ENCODE results near the gene KCNB1.

The KCNB1 gene

DNA sequence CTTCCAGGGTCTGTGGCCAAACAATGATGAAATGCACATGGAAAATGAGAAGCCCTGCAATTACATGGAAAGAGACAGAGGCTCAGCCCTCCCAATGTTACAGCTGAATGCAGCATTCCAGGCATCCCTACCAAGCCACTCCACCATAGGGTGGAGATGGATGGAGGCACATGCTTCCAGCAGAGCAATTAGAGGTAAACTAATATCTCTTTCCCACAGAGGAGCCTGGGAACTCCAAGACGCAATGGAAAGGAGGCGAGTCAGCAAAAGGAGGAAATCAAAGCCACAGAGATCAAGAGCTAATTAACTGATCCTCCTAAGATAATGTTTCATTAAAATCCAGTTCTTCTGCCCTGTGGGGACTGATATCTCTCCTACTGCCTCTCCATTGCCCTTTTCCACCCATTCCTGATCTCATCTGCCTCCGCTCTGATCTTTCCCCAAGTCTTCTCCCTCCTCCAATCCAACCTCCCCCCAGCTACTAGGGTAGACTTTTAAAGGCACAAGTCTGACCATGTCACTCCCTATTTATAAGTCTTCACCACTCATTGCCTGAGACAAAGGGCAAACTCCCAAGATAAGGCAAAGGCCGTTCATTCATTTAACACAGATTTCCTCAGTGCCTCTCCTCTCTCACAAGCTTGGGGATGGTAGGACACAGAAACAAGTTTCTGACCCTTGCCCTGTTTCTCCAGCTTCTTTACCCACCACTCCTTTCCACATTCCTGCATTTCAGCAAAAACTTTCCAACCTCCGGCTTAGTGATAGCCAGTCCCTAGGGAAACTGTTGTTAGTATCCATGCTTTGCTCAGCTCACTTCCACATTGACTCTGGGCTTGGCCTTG, 14.3 kb upstream of the KCNB1 start:
- DNase-seq = no peak

DNA sequence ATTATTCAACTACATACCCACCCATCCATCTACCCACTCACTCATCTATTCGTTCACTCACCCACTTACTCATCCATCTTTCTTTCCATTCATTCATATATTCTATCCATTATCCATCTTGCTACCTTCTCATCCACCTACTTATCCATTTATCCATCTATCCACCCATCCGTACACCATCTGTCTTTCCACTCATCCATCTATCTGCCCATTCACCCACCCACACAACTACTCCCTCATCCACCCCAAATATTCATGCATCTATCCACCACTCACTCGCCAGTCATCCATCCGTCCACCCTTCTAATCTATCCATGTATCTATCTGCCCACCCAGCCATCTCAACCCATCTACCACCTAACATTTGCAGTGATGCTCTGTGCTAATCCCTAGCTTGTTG, 13.6 kb upstream of the KCNB1 start:
- DNase-seq = no peak

DNA sequence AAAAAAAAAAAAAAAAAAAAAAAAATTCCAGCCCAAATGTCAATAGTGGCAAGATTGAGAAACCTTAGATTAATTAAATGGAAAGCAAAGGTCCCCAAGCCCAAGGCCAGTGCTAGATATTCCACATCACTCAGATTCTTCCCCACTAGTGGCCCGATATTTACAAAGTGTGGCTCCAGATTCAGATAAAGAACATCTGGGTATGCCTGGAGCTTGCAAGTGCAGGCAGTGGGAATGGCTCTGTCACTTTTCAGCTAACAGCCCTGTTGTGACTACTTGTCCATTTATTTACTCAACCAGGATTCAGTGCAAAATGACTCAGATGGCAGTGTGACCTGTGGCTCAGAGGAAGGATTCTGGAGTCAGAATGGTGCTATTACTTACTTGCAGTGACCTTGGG, 8.2 kb upstream of the KCNB1 start:
- DNase-seq = no peak

DNA sequence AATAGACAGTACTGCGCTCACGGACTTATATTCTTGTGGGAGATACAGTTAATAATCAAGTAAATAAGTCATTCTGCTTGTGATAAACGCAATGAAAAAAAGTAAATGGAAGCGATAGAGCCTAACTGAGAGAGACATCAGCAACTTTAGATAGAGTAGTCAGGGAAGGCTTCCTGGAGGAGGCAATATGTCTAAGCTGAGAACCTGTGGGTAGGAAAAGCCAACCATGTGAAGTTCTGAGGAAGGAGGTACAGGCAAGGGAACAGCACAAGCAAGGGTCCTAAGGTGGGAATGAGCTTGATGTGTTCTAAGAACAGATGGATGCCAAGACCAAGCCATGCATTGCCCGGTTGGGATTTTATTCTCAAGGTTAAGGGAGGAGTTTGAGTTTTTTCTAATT, 7.2 kb upstream of the KCNB1 start:
- DNase-seq = no peak

DNA sequence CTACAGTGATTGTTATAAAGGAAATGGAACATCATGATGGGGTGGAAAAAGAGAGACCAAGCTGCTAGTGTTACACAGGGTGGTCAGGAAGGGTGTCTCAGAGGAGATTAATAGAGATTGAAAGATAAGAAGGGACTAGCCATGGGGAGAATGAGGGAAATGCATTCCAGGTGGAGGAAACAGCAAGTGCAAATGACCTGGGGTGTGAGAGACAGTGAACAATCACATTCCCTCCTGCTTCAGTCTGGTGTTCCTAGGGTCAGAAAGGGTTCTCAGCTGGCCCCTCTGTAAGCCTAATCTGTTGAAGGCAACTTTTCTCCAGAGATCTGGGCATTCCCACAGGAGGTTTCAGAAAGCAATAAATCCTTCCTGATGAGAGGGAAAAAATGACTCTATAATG, 3.6 kb upstream of the KCNB1 start:
- DNase-seq = no peak

DNA sequence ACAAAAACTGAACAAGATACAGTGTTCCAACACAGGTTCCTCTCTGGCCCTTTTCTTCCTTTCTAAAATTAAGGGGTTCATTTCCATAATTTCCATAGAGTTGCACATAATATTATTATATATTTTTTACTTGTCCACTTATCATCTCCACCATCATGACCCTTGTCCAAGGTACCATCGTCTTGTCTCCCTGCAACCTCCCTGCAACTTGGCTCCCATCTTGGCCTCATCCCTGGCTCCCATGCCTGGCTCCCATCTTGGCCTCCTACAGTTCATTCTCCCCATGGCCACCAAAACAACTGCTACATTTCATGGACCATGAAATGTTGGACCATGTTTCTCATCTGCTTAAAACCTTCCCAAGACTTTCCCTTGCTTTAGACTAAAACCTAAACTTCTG, 3.1 kb upstream of the KCNB1 start:
- DNase-seq = no peak

DNA sequence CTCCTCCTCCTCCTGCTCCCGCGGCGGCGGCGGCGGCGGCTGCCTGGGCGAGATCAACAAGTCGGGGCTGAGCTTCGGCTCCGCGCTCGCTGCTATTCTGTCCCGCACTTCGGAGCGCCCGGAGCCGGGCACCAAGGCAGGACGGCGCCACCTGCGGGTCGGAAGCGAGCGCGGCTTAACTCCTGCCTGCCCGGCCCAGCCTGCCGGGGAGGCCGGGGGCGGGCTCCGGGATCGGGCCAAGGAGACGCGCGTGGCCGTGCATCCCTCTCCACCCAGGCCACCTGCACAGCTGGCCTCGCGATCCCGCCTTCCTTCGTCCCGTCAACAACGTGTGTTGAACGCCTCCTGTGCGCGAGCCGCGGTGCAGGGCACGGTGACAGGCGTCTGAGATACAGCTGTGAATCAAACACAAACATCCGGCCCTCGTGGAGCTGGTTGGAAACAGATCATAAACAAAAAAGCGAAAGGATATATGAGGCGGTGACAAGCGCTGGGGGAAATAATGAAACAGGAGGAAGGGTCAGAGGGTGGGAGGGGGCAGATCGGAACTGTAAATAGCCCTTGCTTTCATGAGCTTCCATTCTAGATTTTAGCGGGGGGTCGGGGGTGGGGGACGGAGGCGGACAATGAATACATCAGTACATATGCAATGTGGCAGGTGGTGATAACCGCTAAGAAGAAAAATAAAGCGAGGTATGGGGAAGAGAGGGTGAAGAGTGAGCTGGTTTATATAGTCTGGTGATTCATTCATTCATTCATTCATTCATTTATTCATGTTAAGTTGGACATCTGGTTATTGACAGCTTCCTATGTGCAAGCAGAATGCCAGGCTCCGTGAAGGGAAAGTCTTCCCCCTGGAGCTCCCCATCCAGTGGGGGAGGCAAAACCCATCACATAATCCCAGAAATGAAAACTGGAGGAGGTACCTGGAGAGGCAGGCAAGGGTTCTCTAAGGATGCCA, 2.0 kb upstream of the KCNB1 start:
- DNase-seq = peak; percentile 14

DNA sequence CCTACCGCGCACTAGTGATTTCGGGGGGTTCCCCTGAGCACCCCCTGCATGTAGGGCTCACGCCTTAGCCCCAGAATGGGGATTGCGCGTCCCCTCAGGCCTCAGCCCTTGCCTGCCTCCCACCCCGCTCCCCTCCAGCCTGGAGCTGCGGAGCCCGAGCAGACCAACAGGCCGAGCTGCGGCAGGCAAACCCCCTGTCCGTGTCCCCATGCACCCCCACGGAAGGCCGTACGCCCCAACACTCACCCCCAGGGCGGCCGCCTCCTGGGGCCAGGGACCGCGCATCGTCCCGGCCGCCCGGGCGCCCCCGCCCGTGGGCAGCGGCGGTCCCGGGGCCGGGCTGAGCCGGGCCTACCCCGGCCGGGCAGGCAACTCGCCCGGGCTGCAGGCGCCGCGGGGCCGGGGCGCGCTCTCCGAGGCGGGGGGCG, 1.2 kb upstream of the KCNB1 start:
- DNase-seq = no peak

DNA sequence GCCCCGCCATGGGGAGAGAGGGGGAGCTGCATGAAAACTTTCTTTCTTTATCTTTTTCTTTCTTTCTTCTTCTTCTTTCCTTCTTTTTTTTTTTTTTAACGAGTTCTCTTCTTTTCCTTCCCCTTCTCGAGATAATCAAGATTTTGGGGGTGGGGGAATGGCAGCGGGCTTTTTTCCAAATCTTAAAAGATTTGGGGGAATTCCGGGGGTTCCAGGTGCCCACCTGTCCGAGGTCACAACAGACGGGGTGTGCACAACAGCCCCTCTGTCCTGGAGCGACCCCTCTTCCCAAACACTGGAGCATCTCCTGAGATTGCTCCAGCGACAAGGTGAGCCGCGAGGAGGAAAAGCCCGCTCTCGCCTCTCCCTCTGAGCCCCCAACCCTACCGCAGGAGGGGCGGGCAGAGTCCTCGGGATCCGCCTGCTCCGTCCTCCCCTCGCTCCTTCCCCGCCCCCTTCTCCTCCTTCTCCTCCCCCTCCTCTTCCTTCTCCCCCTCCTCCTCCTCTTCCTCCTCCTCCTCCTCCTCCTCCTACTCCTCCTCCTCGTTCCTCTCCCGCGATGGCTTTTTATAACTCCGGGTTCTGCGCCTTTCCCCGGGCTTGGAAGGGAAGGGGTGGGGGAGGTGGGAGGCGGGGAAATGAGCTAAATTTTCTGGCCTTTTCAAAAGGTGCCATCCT, 689 bp upstream of the KCNB1 start:
- no peak for DNase-seq

DNA sequence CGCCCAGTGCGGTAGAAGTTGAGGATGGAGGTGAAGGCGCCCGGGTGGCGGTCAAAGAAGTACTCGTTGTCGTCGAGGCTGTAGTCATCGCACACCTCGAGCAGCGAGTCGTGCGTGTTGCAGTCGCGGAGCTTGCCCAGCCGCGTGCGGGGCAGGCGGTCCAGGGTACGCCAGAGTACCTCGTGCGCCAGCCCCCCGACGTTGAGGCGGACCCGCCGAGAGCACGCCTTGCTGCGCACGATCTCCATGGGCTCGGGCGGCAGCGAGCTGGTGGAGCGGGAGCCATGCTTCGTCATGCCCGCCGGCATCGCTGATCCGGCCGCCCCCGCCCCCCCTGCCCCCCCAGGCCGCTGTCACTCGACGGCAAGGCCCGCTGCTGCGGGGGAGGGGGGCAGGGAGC, 295 bp downstream of the KCNB1 start:
- DNase-seq = no peak

DNA sequence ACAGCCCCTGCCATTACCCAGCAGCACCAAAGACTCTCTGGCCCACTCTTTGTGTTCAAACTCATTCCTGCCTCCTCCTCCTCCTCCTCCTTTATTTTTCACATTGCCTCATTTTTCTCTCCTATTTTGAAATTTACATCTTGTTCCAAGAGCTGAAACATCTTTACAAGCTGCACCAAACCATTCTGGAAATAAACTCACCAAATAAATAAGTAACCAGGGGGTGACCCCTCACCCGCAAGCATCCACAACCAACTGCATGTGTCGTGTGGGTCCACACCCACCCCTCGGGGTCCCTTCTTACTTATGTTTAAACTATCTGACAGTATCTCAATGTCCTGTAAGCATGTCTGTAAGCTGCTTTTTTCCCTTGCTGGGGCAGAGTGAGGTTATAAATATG, 1.4 kb downstream of the KCNB1 start:
- no peak for DNase-seq

DNA sequence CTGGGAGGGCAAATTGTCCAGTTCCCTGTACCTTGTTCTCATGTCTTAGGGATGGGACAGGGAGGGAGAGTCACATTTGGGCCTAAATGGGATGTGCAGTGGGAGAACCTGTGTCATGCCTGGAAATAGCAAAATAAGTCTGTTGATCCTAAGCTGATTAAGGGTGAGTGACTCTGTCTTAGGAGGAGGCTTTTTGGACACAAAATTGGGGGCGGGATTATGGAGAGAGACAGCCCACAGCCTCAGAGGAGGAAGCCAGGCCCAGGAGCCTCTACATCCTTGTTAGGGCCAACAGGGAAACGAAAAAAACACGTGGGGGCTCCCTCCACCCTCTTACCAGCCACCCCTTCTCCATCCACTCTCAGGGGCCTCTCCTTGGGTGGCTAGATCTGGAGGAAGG, 2.2 kb downstream of the KCNB1 start:
- no peak for DNase-seq

DNA sequence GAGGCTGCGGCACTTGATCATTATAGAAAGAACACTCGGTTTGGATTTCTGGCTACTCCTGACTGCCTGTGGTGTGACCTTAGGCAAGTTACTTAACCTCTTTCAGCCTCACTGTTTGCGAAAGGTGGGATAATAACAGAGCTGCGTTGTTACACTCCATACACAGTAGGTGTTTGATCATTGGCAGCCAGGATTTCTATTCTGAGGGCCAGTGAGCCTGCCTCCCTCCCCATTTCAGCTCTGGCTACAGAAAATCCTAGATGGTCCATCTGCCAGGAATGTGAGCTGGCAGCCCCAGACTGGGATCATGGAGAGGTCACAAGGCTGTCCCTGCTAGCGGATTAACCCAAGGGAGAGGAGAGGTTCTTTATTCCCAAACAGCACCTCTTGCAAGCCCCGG, 2.7 kb downstream of the KCNB1 start:
- DNase-seq = no peak

DNA sequence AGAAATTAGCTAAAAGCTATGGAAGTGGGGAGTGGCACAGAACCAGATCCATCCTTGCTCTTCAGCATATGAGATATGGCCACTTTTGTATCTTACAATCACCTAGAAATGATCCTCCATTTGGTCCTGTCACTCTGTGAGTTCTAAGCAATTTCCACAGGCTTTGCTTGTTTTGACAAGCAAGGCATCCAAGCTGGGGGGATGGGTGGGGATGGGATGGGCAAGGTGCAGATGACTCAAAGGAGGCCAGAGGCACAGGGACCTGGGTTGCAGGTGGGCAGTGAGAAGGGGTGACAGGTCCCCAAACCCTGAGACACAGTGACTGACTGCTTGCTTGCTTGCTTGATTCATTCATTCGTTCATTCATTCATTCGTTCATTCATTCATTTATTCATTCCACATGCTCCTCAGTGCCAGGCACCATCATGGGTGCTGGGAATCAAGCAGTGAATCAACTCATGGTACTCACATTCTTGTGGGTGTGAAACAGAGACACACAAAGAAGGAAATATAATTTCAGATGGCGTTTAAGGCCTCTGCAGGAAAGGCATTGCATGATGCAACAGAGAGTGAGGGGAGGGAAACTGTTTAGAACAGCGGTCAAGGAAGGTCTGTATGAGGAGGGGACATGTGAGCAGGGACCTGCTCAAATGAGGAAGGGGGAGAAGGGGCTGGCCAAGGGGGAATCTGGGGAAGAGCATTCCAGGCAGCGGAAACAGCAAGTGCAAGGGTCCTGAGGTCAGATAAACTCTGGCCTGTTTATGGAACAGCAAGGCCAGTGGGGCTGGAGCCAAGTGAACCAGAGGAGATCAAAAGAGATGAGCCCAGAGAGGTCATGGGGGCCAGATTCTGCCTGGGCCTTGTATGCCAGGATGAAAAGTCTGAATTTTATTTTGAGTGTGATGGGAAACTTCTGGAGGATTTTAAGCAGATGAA, 3.4 kb downstream of the KCNB1 start:
- DNase-seq = no peak

DNA sequence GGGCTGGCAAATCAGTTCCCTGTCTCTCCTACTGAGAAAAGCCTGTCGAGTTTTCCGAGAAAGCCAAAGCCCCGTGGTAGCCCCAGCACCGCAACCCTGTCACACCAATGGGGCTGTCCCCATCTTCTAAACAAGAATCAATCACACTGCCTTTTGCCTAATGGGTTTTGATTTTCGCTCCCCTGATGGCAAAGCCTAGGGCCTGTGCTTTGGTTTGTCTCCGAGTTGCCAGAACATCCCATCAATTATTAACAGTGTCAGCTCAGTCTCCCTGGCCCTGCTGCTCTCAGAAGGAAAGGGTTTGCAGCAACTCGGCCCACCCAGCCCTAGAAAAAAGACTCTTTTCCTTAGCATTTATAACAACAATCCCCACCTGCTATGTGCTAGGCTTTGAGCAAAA, 4.2 kb downstream of the KCNB1 start:
- no peak for DNase-seq

DNA sequence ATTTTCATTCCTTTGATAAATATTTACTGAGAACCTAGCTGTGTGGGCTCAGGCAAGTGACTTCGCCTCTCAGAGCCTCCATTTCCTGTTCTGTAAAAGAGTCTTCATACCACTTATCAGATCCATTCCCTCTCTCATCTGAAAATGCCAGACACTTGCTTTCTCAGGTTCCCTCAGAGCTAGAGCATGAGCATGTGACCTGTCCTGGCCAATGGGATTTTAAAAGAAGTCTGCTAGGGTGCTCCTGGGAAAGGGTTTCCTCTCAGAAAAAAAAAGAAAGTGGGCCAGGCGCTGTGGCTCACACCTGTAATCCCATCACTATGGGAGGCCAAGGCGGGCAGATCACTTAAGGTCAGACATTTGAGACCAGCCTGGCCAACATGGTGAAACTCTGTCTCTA, 5.3 kb downstream of the KCNB1 start:
- no peak for DNase-seq

DNA sequence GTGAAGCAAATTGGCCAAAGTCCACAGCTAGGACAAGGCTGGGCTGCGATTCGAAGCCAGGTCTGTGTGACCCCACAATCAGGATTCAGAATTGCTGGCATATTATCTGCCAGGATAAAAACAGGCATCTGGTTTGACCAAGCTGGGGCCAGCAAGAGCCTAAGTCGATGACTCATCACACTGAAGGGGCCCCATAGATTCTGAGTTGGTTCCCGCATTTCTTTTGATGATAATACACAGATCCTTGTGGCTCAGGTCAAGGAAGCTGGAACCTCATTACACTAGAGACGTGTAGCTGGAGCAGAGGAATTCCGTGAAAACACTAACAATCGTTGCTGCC, 6.5 kb downstream of the KCNB1 start:
- no peak for DNase-seq

DNA sequence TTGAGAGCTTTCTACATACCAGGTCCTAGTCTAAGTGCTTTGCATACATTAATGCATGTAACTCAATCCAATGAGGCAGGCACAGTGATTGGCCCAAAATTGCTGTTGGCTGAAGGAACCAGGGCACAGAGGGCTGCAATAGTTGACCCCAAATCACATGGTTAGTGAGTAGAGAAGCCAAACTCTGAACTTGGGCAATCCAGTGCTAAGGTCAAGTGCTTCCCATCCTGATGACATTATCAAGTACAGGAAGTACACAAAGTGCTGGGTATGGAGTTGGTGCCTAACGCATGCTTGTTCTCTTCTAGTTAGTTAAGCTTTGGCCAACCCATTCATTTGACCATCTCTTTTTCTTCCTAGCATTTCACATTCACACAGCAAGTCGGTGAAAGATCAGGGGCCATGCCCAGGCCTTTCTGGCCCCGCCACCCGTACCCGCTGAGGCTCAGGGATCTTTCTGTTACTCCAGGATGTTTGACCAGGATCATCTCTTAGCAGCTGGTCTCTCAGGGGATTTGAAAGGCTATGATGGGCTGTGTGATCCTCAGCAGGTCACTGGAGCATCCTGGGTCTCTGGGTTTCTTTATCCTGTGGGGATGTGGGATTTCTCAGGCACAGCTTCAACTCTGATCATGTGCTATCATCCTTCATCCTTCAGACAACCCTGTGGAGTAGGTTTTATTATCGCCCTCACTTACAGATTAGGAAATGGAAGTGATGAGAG, 7.0 kb downstream of the KCNB1 start:
- no peak for DNase-seq

DNA sequence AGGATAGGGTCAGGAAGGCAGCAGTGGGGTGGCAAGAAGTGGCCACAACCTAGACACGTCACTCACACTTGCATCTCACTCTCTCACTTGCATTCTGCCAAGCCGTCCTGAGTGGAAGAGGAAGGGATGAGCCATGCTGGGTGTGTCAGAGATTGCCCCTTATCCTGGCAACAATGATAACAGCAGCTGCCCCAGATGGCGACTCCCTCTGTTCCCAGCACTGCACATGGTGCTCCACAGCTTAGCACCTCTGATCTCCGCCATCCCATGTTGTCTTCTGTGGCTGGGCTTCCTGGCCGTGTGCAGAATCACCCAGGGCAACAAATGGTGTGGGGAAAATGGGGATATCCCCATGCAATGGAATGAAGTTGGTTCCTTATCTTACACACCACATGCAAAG, 11.1 kb downstream of the KCNB1 start:
- no peak for DNase-seq

DNA sequence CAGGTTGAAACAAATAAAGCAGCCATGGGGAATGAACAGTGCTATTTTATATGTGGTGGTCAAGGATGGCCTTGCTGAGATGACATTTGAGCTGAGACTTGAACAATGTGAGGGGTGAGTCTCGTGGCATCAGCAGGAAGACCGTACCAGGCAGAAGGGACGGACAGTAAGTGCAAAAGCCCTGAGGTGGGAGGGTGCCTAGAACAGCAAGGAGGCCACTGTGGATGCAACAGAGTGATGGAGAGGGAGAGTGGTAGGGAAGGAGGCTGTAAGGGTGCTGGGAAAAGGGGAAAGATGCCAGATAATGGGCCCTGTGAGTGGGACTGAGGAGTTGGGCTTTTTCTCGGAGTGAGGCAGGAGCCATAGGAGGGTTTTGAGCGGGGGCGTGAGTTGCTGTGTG, 11.5 kb downstream of the KCNB1 start:
- no peak for DNase-seq

DNA sequence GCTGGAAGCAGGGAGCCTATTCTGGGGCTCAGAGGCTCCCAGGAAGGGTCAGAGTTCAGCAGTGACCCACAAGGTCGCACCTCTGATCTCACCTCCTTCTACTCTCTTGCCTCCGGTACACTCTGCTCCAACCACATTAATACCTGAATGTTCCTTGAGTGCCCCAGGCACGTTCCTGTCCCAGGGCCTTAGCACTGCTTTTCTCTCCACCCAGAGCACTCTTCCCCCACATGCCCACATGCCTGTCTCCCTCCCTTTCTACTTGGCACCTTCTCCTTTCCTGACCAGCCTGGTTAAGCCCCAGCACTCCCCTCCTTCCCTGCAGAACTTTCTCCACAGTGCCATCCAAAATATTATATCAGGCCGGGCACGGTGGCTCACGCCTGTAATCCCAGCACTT, 13.4 kb downstream of the KCNB1 start:
- no peak for DNase-seq

DNA sequence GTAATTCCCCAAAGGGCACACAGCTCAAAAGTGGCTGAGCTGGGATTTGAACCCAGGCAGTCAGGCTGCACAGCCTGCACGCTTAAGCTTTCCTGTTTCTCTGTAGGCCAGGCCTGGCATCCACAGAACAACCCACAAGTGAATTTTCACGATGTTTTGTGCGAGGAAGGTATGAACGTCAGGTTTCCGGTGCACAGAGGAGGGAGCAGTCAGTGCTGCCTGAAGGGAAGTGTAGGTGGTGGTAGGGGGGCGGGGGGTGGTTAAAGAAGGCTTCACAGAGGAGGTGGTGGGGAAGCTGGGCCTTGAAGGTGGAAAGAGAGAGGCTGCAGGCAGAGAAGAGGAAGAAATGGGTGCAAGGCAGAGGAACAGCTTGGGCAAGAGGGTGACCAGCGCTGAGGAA, 14.1 kb downstream of the KCNB1 start:
- DNase-seq = no peak

All from KG1 (cell line).